HAP-1 (cell line): ENCODE measurements around the gene PCSK5.
A peak's percentile ranks its signal among the peaks of the same experiment; 100 is the strongest.

Experiments used
- DNase-seq, 2 experiments: peaks; one replicate each; pipeline ENCODE4 v3.0.0-alpha.2; 2016 to 2020; ENCODE audit warnings: low spot score in 2 of 2
- H3K27me3 ChIP-seq: fragments of 250-450 bp; sonication (Bioruptor Pico); 2 replicates; pipeline ENCODE4 v1.5.1; 2020; ENCODE audit warnings: low read depth, mild to moderate bottlenecking, moderate library complexity
- H3K36me3 ChIP-seq: fragments of 250-450 bp; sonication (Bioruptor Pico); replicated peaks from 2 replicates; pipeline ENCODE4 v1.5.1; 2020; ENCODE audit warnings: mild to moderate bottlenecking
- H3K4me1 ChIP-seq: fragments of 250-450 bp; sonication (Bioruptor Pico); 2 replicates; pipeline ENCODE4 v1.5.1; 2020; ENCODE audit warnings: mild to moderate bottlenecking
- H3K4me3 ChIP-seq: fragments of 250-450 bp; sonication (Bioruptor Pico); 2 replicates; pipeline ENCODE4 v1.5.1; 2020; ENCODE audit warnings: mild to moderate bottlenecking, moderate library complexity
- H3K9me3 ChIP-seq: fragments of 250-450 bp; sonication (Bioruptor Pico); 2 replicates; pipeline ENCODE4 v1.5.1; 2020; ENCODE audit warnings: mild to moderate bottlenecking, moderate library complexity
- in situ Hi-C: fragments of 300-500 bp; cut with MboI; formaldehyde crosslinking; loops from 3 replicates; pipeline ENCODE4 v1.14.3; 2020; ENCODE audit warnings: low sequenced_read_pairs, inconsistent platforms, mixed read lengths

The PCSK5 gene

DNA sequence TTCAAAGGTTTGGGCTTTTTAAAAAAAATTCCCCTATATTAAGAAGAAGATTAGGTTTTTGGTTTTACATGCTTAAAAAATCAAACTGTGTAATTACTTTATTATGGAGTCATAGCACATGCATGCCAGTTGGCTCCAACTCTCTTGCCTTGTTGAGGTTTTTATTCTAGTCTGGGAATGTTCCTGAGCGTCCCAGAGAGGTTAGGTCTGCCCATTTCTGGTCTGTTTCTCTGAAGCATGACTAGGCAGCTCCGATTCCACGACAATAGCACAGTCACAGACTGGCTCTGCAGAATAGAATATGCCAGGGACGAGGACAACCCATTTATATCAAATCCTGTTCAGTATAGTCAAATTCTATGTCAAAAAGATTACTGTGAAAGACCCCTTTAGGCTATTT lies 217.0 kb downstream of the PCSK5 start:
- Histone ChIP-seq H3K27me3 (no peaks in the 10 kb centered on the region), H3K4me3 (no peak overlapping the region), H3K9me3 (no peaks in the 10 kb centered on the region), H3K4me1 (no peaks in the 10 kb centered on the region), H3K36me3 (no peaks in the 10 kb centered on the region)
- in situ Hi-C loops, result no loop called here
- DNase-seq, result no peak

DNA sequence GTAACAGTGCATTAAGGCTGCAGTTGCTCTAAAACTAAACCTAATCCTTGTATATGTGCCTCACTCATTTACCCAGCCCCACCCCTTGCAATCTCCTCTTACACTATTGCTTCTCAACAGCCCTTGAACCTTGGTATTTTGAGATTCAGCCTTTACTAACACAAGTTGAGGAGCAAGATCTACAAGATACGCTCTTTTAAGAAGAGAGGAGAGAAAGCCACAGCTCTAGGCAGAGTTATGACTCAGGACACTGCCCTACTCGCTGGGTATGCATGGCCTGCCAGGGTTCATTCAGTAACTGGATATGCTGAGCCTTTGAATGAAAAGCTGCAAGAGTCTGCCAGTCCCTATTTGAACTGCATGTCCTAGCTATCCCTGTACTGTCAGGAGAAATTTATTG lies 219.5 kb downstream of the PCSK5 start:
- no peak overlapping the region for H3K4me3 ChIP-seq
- no peaks in the 10 kb centered on the region for H3K36me3 ChIP-seq
- no peaks in the 10 kb centered on the region for H3K27me3 ChIP-seq
- in situ Hi-C loops, result no loop called here
- no peak for DNase-seq
- no peaks in the 10 kb centered on the region for H3K9me3 ChIP-seq
- no peaks in the 10 kb centered on the region for H3K4me1 ChIP-seq

DNA sequence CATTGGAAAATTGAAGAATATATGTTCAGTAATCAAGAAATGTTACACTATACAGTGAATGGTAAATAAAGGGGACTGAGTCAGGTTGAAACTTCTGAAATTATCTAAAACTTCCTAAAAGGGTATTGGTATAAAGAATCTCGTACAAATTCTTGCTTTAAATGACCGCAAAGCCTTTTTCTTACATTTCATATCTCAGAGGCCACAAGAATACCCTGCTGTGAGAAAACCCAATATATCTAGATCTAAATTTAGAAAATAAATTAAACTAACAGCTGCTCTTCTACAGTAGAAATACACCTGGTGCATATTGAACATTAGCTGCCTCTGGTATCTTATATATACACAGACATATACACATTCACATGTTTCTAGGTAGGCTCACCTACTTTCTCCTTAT lies 221.7 kb downstream of the PCSK5 start:
- Histone ChIP-seq H3K27me3 (no peaks in the 10 kb centered on the region), H3K9me3 (no peaks in the 10 kb centered on the region), H3K4me3 (no peak overlapping the region), H3K4me1 (no peaks in the 10 kb centered on the region), H3K36me3 (no peaks in the 10 kb centered on the region)
- in situ Hi-C loops, result no loop called here
- no peak for DNase-seq

- Histone ChIP-seq H3K4me1 (no peaks in the 10 kb centered on the region), H3K27me3 (no peaks in the 10 kb centered on the region), H3K9me3 (no peaks in the 10 kb centered on the region), H3K4me3 (no peak overlapping the region), H3K36me3 (no peaks in the 10 kb centered on the region)
- no peak for DNase-seq
- in situ Hi-C loops, result no loop called here
Observed at GRCh38 chr9:76114144-76114543, 223.7 kb downstream of the PCSK5 start.

GRCh38 chr9:76115396-76115795 lies 224.9 kb downstream of the PCSK5 start:
- in situ Hi-C loops, result no loop called here
- Histone ChIP-seq H3K36me3 (no peaks in the 10 kb centered on the region), H3K9me3 (no peaks in the 10 kb centered on the region), H3K27me3 (no peaks in the 10 kb centered on the region), H3K4me3 (no peak overlapping the region), H3K4me1 (no peaks in the 10 kb centered on the region)
- DNase-seq, result no peak

GRCh38 chr9:76115982-76116646 lies 225.6 kb downstream of the PCSK5 start:
- H3K4me3 ChIP-seq, result no peak overlapping the region
- no peak for DNase-seq
- no peaks in the 10 kb centered on the region for H3K9me3 ChIP-seq
- no peaks in the 10 kb centered on the region for H3K4me1 ChIP-seq
- H3K36me3 ChIP-seq, result no peaks in the 10 kb centered on the region
- no peaks in the 10 kb centered on the region for H3K27me3 ChIP-seq
- in situ Hi-C loops, result no loop called here

- Histone ChIP-seq H3K36me3 (no peaks in the 10 kb centered on the region), H3K4me1 (no peaks in the 10 kb centered on the region), H3K9me3 (no peaks in the 10 kb centered on the region), H3K27me3 (no peaks in the 10 kb centered on the region), H3K4me3 (no peak overlapping the region)
- in situ Hi-C loops, result no loop called here
- DNase-seq, result no peak
Observed at GRCh38 chr9:76116913-76117312, 226.4 kb downstream of the PCSK5 start.

DNA sequence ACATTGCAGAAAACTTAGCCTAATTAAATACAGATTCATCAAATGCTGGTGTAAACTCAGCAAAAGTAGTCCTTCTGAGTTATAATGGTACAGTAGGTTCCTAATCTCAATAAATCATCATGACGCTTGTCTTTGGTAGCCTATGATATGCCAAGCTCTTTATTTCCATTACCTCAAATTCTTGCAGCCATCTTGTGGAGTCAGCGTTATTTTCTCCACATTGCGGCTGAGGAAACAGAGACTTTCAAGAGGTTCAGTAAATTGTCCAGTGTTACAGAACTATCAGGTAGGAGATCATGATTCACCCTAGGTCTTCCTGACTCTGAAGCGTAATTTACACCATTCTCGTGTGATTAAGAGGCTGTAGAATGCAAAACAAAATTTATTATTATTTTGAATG lies 237.2 kb downstream of the PCSK5 start:
- no peaks in the 10 kb centered on the region for H3K27me3 ChIP-seq
- no peak for DNase-seq
- no peaks in the 10 kb centered on the region for H3K4me1 ChIP-seq
- H3K9me3 ChIP-seq, result no peaks in the 10 kb centered on the region
- in situ Hi-C loops, result no loop called here
- no peak overlapping the region for H3K4me3 ChIP-seq
- no peaks in the 10 kb centered on the region for H3K36me3 ChIP-seq

DNA sequence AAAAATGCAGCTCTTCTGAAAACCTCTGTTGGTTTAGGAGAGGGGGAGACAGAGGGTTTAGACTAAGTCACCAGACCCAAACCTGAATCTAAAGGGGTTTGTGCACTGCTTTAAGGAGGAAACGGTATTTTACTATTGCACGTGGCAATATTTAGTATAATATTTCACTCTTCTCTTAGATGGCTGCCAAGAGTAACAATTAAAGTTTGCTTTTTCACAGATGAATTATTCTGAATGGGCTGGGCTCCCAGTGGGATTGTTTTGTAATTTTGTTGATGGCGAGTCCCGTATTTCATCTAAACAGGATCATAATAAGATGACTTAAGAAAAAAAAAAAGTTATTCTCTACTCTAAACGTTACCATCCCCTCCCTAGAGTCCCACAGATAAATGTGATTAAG lies 245.4 kb downstream of the PCSK5 start:
- H3K4me1 ChIP-seq, result no peaks in the 10 kb centered on the region
- no peak overlapping the region for H3K4me3 ChIP-seq
- no peaks in the 10 kb centered on the region for H3K27me3 ChIP-seq
- in situ Hi-C loops, result no loop called here
- no peak for DNase-seq
- H3K9me3 ChIP-seq, result no peaks in the 10 kb centered on the region
- no peaks in the 10 kb centered on the region for H3K36me3 ChIP-seq

- in situ Hi-C loops, result no loop called here
- peak in 1 of 2 experiments; percentile 8 for DNase-seq
Observed at GRCh38 chr9:76136986-76137385, 246.5 kb downstream of the PCSK5 start.

DNA sequence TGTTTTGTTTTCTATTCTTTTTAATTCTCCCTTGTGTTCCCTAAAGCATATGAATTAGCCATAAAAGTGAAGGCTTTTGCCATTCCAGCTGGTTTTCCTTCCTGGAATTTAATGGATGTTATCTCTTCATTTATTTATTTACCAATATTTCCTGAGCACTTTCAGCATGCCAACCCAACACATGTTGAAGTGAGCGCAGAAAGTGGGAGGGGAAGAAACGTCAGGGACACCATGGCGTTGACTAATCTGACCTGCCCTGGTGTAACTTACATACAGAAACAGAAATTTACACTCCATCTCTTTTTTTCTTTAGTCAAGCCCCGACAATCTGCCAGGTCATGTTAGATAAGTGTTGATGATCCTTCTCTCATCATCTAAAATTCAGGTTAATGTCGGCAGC lies 247.5 kb downstream of the PCSK5 start:
- in situ Hi-C loops, result no loop called here
- Histone ChIP-seq H3K4me1 (no peaks in the 10 kb centered on the region), H3K27me3 (no peaks in the 10 kb centered on the region), H3K4me3 (no peak overlapping the region), H3K36me3 (no peaks in the 10 kb centered on the region), H3K9me3 (no peaks in the 10 kb centered on the region)
- no peak for DNase-seq

More at GRCh38 chr9:76136986-76137385, 246.5 kb downstream of the PCSK5 start:
- Histone ChIP-seq H3K4me3 (no peak overlapping the region), H3K9me3 (no peaks in the 10 kb centered on the region), H3K36me3 (no peaks in the 10 kb centered on the region), H3K27me3 (no peaks in the 10 kb centered on the region), H3K4me1 (no peaks in the 10 kb centered on the region)

DNA sequence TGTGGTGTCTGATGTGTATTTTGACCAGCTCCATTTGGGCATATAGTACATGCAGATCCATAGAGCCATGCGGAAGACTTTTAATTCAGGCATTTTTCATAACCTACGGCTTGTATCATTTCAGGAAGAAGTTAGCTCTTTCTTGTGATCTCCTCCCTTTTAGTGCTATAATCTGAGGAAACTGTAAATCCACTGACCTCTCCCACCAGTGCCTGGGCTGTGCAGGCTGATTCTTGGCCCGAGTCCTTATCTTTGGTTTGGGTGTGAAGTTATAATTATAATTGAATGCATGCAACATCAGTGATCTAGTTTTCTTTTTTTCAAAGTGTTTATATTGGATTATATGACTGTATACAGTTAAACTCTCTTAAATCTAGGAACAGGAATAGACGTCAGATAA lies 247.9 kb downstream of the PCSK5 start:
- Histone ChIP-seq H3K4me1 (no peaks in the 10 kb centered on the region), H3K9me3 (no peaks in the 10 kb centered on the region), H3K36me3 (no peaks in the 10 kb centered on the region), H3K27me3 (no peaks in the 10 kb centered on the region), H3K4me3 (no peak overlapping the region)
- in situ Hi-C loops, result no loop called here
- DNase-seq, result no peak

- H3K27me3 ChIP-seq, result no peaks in the 10 kb centered on the region
- H3K9me3 ChIP-seq, result no peaks in the 10 kb centered on the region
- no peak for DNase-seq
- no peaks in the 10 kb centered on the region for H3K36me3 ChIP-seq
- H3K4me3 ChIP-seq, result no peak overlapping the region
- no peaks in the 10 kb centered on the region for H3K4me1 ChIP-seq
- in situ Hi-C loops, result no loop called here
Observed at GRCh38 chr9:76143834-76144233, 253.4 kb downstream of the PCSK5 start.

GRCh38 chr9:76150013-76150412 lies 259.5 kb downstream of the PCSK5 start:
- Histone ChIP-seq H3K9me3 (no peaks in the 10 kb centered on the region), H3K4me3 (no peak overlapping the region), H3K36me3 (no peaks in the 10 kb centered on the region), H3K27me3 (no peaks in the 10 kb centered on the region), H3K4me1 (no peaks in the 10 kb centered on the region)
- no peak for DNase-seq
- in situ Hi-C loops, result no loop called here

DNA sequence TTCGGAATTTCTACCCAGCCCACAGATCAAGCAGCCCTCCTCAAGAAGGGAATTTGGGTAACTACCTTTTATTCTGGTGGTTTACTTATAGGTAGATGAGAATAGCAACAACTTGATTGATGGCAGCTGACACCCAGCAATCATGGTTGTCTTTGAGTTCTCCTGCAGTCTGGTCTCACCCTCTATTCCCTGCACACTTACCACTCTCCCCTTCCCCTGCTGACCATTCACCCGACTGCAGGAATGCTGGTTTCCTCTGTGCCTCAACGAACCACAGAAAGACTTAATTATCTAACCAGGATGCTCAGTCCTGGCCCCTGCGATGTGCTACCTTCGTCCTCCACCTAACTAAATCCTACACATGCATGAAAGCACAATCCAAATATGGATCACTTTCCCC lies 260.8 kb downstream of the PCSK5 start:
- Histone ChIP-seq H3K9me3 (no peaks in the 10 kb centered on the region), H3K4me1 (no peaks in the 10 kb centered on the region), H3K36me3 (no peaks in the 10 kb centered on the region), H3K27me3 (no peaks in the 10 kb centered on the region), H3K4me3 (no peak overlapping the region)
- in situ Hi-C loops, result no loop called here
- no peak for DNase-seq
